ENCODE data around the gene NBAS. TPM values are rescaled to one million over a fixed set of nuclear protein-coding genes. Genes with fewer than 3 reads are reported as not detected.

NBAS gene
- total and polyA plus RNA-seq, 9 of the 15 experiments (the other 6 are each of a cell fraction or from before 2014, with no cell fraction given): 15.3 to 94.4 (median 69.9) TPM

DNA sequence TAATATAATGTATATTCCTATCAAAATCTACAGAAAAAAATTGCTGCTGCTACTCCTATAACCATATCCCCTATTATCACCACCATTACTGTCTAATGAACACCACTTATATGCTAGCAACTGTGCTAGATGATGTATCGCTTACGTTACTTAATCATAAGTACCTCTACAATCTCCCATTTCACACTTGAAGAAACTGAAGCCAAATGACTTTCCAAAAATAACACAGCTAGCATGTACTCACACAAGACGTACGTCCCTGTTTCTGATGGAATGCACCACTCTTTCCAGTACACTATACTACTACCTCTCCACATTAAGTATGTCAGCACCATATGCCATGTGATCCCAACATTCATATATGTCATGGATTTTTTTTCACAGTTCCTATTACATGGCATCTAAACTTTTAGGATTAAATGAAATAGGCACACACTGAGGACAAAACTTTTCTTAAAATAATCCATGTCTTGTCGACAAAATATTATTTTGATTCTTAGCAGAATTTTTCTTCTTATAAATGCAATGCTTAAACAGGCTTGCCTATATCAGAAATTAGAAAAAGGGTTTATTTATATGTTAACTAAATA lies 112.8 kb downstream of the NBAS start:
- Histone ChIP-seq H3K9me1 (ENCODE audit: control insufficient read depth, insufficient read depth, low read length) (no peaks in the 10 kb centered on the region), H3K4me1 (replicated peaks in 1 of 2; ENCODE audit: control insufficient read depth in 2 of 2, insufficient read depth in 2 of 2, low read length in 2 of 2) (peaks cover 0 to 9% of the 10 kb centered on the region in 2 experiments; a peak in 2 of 5 replicates), H3K4me3 (no peak overlapping the region), H3K9ac (ENCODE audit: insufficient read depth in 1 of 2, low read depth in 2 of 2, low read length in 2 of 2) (no peak overlapping the region), H3K36me3 (ENCODE audit: control insufficient read depth, insufficient read depth, low read length) (peaks cover 51% of the 10 kb centered on the region), H2AFZ (ENCODE audit: low read depth, low read length) (no peak overlapping the region), H3K79me2 (ENCODE audit: control insufficient read depth, insufficient read depth, low read length) (peaks cover 13% of the 10 kb centered on the region), H3K27ac (ENCODE audit: extremely low read depth, low read depth, low read length) (no peak overlapping the region), H3K9me3 (replicated peaks; ENCODE audit: control insufficient read depth, insufficient read depth, low read depth, low read length) (peaks cover 6% of the 10 kb centered on the region), H3K4me2 (ENCODE audit: insufficient read depth, low read length) (no peak overlapping the region), H3K27me3 (ENCODE audit: control insufficient read depth in 2 of 2, insufficient read depth in 2 of 2, low read length in 2 of 2) (no peaks in the 10 kb centered on the region), H4K20me1 (replicated peaks; ENCODE audit: control insufficient read depth, insufficient read depth, low read length) (no peaks in the 10 kb centered on the region)
- intact Hi-C loops (cut with micrococcal nuclease) (no loop called here), in situ Hi-C loops (cut with MboI) (no loop called here)
- ATAC-seq: no peak; the same call in 2 of the 3 replicates
- TF ChIP-seq VEZF1 (CRISPR knock-in tag; IDR thresholded peaks at IDR 0.05): no peak
- no peak for TF ChIP-seq SMARCE1 (IDR thresholded peaks at IDR 0.05)
- TF ChIP-seq BCLAF1 (IDR thresholded peaks at IDR 0.05; ENCODE audit: borderline replicate concordance in 1 of 2, control insufficient read depth in 1 of 2, low read depth in 2 of 2, low read length in 1 of 2): no peak
- TF ChIP-seq ZNF778 (CRISPR knock-in tag; IDR thresholded peaks at IDR 0.05): no peak
- TF ChIP-seq DDX20 (tag; IDR thresholded peaks at IDR 0.05; ENCODE audit: low read depth): no peak
- no peak for TF ChIP-seq ESRRB (CRISPR knock-in tag; IDR thresholded peaks at IDR 0.05; ENCODE audit: borderline replicate concordance)
- no peak for TF ChIP-seq ETV6 (IDR thresholded peaks at IDR 0.05; ENCODE audit: borderline replicate concordance in 1 of 2, low read depth in 2 of 2, low read length in 1 of 2)
- no peak for TF ChIP-seq ETV6 (CRISPR knock-in tag; IDR thresholded peaks at IDR 0.05; ENCODE audit: borderline replicate concordance)
- no peak for TF ChIP-seq TAL1 (IDR thresholded peaks at IDR 0.05)
- no peak for TF ChIP-seq ZNF584 (CRISPR knock-in tag; IDR thresholded peaks at IDR 0.05; ENCODE audit: low read depth)
- no peak for TF ChIP-seq RFX1 (IDR thresholded peaks at IDR 0.05)
- TF ChIP-seq THRAP3 (IDR thresholded peaks at IDR 0.05; ENCODE audit: borderline replicate concordance): no peak
- no peak for TF ChIP-seq TRIM24 (IDR thresholded peaks at IDR 0.05)
- TF ChIP-seq PRPF4 (IDR thresholded peaks at IDR 0.05; ENCODE audit: insufficient read depth, low read depth, low read length, poor library complexity, severe bottlenecking): no peak
- DNase-seq (ENCODE audit: extremely low read depth in 1 of 4, low spot score in 3 of 4): no peak
- 92% methylated on average over 5 of the region's 5 CpGs for WGBS (ENCODE audit: insufficient coverage, low coverage, missing lambda C conversion rate)
- BruUV-seq (replicated peaks): no TSS peak
- FAIRE-seq: no peak
- POLR2A ChIA-PET: no interaction called here
- CTCF ChIA-PET (ENCODE audit: low intra/inter-chr PET ratio): no interaction called here

All from K562 (cell line).